K562 (cell line): ENCODE measurements around the gene PBX1. TPM values are rescaled to one million over a fixed set of nuclear protein-coding genes. Genes with fewer than 3 reads are reported as not detected.

Experiments
- CHD4 ChIP-seq: fragments of 200-600 bp; sonication (generic); IDR thresholded peaks from 3 replicates; pipeline ENCODE4 v1.6.1; 2012; ENCODE audit warnings: low read depth, mild to moderate bottlenecking, mixed read lengths, low read length, inconsistent platforms; ENCODE audit not compliant: insufficient read depth, insufficient replicate concordance, poor library complexity, severe bottlenecking
- ERF ChIP-seq: fragments of 450-650 bp; formaldehyde crosslinking; IDR thresholded peaks from 2 replicates; pipeline ENCODE4 v1.4.0; 2020; ENCODE audit warnings: mild to moderate bottlenecking, mixed read lengths
- L3MBTL2 ChIP-seq: fragments of 450-650 bp; IDR thresholded peaks from 2 replicates; pipeline ENCODE4 v1.6.1; 2016; ENCODE audit warnings: mild to moderate bottlenecking, moderate library complexity
- MGA ChIP-seq: fragments of 450-650 bp; IDR thresholded peaks from 2 replicates; pipeline ENCODE4 v1.6.1; 2016; ENCODE audit warnings: mild to moderate bottlenecking, moderate library complexity
- MTA1 ChIP-seq: fragments of 450-650 bp; IDR thresholded peaks from 2 replicates; pipeline ENCODE4 v1.6.1; 2017; ENCODE audit warnings: borderline replicate concordance
- PTRF ChIP-seq: fragments of 450-650 bp; IDR thresholded peaks from 2 replicates; pipeline ENCODE4 v1.6.1; 2016; ENCODE audit warnings: mild to moderate bottlenecking, missing genetic modification characterization, missing compliant biosample characterization
- RBM25 ChIP-seq: fragments of 200-400 bp; formaldehyde crosslinking; IDR thresholded peaks from 2 replicates; pipeline ENCODE4 v1.6.1; 2018; ENCODE audit warnings: low read length, low read depth, moderate library complexity; ENCODE audit not compliant: severe bottlenecking
- polyA plus RNA-seq, 8 experiments: library from polyadenylated mRNA; depleted of rRNA in 4 of 8; stranded (reverse) in 5 of 8; unstranded in 3 of 8; fragments of >200 nt; fragmentation: Nextera tagmentation in 2 of 8; fragmentation: Illumina TruSeq in 1 of 8; extraction: Ambion mirVana in 2 of 8; extraction: Trizol in 1 of 8; gene quantifications; 2 replicates each; pipeline versions ENCODE4 v1.2.1 to v1.2.3, GENCODE V29; 2011 to 2014; ENCODE audit warnings: inconsistent platforms in 1 of 8, missing spikeins in 1 of 8
- total RNA-seq, 7 experiments: library from RNA; depleted of rRNA in 6 of 7; stranded (reverse); fragments of >200 nt in 6 of 7; fragmentation: Illumina TruSeq in 2 of 7; extraction: Trizol in 2 of 7; gene quantifications; 2 replicates each; pipeline versions ENCODE4 v1.2.1 to v1.2.3, GENCODE V29; 2011 to 2021; ENCODE audit warnings: low replicate concordance in 1 of 7

PBX1 gene
- total and polyA plus RNA-seq, 9 of the 15 experiments (the other 6 are each of a cell fraction or from before 2014, with no cell fraction given) = 0.03 to 0.62 (median 0.17) TPM

- TF ChIP-seq MGA (no peak), PTRF (tag) (no peak), MTA1 (no peak), ERF (CRISPR knock-in tag) (no peak), CHD4 (no peak), RBM25 (no peak), L3MBTL2 (no peak)
These were observed 296.8 kb downstream of the PBX1 start (continued) for GRCh38 chr1:164855716-164856329.
